GM23338 (cell line): ENCODE data around the gene HOXB4. TPM values are rescaled to one million over a fixed set of nuclear protein-coding genes. Genes with fewer than 3 reads are reported as not detected.

Source experiments
- ATAC-seq: fragments of 200-7000 bp; cut with Tn5 transposase; 3 replicates; pipeline ENCODE4 v1.9.1; 2020
- DNase-seq: peaks from one replicate; pipeline ENCODE4 v3.0.0-alpha.2; 2015; ENCODE audit warnings: low spot score
- H2AFZ ChIP-seq: fragments of 200-600 bp; sonication (generic); 2 replicates; pipeline ENCODE4 v1.8.0; 2016; ENCODE audit warnings: antibody characterized with exemption, mild to moderate bottlenecking, moderate library complexity
- H3F3A ChIP-seq: fragments of 200-600 bp; sonication (generic); replicated peaks from 2 replicates; pipeline ENCODE4 v1.8.0; 2017; ENCODE audit warnings: antibody characterized with exemption, mixed run types, low read depth
- H3K27ac ChIP-seq: fragments of 200-600 bp; sonication (generic); 2 replicates; pipeline ENCODE4 v1.6.1; 2016; ENCODE audit warnings: low read depth
- H3K27me3 ChIP-seq: fragments of 200-600 bp; sonication (generic); 2 replicates; pipeline ENCODE4 v1.8.0; 2016; ENCODE audit warnings: mild to moderate bottlenecking, mixed run types, moderate library complexity; ENCODE audit not compliant: insufficient read depth
- H3K36me3 ChIP-seq: fragments of 200-600 bp; sonication (generic); 2 replicates; pipeline ENCODE4 v1.8.0; 2016; ENCODE audit warnings: mild to moderate bottlenecking; ENCODE audit not compliant: insufficient read depth
- H3K4me1 ChIP-seq: fragments of 200-600 bp; sonication (generic); 2 replicates; pipeline ENCODE4 v1.8.0; 2016; ENCODE audit warnings: mild to moderate bottlenecking, moderate library complexity; ENCODE audit not compliant: insufficient read depth
- H3K4me2 ChIP-seq: fragments of 200-600 bp; sonication (generic); 2 replicates; pipeline ENCODE4 v1.7.1; 2017; ENCODE audit warnings: mixed run types
- H3K4me3 ChIP-seq: fragments of 200-600 bp; sonication (generic); 2 replicates; pipeline ENCODE4 v1.6.1; 2016; ENCODE audit warnings: mixed run types
- H3K79me2 ChIP-seq: fragments of 200-600 bp; sonication (generic); replicated peaks from 2 replicates; pipeline ENCODE4 v1.8.0; 2017; ENCODE audit warnings: mild to moderate bottlenecking; ENCODE audit not compliant: insufficient read depth
- H3K9me2 ChIP-seq: fragments of 200-600 bp; sonication (generic); 2 replicates; pipeline ENCODE4 v1.8.0; 2017; ENCODE audit not compliant: insufficient read depth
- H4K20me1 ChIP-seq: fragments of 200-600 bp; sonication (generic); replicated peaks from 2 replicates; pipeline ENCODE4 v1.8.0; 2017; ENCODE audit warnings: mild to moderate bottlenecking; ENCODE audit not compliant: insufficient read depth
- H3K27ac Mint-ChIP-seq: 2 replicates; pipeline ENCODE4 v1.8.0; 2020; ENCODE audit warnings: inconsistent platforms, mild to moderate bottlenecking, moderate library complexity, mixed read lengths
- H3K27me3 Mint-ChIP-seq: 3 replicates; pipeline ENCODE4 v1.8.0; 2022; ENCODE audit warnings: low read depth, mild to moderate bottlenecking, moderate library complexity, mixed read lengths, inconsistent platforms; ENCODE audit not compliant: insufficient read depth, poor library complexity
- H3K36me3 Mint-ChIP-seq: 3 replicates; pipeline ENCODE4 v1.8.0; 2021; ENCODE audit warnings: low read depth, mild to moderate bottlenecking, inconsistent platforms, moderate library complexity, mixed read lengths
- H3K4me1 Mint-ChIP-seq: 3 replicates; pipeline ENCODE4 v1.8.0; 2020; ENCODE audit warnings: mild to moderate bottlenecking, inconsistent platforms, mixed read lengths
- H3K4me3 Mint-ChIP-seq: 3 replicates; pipeline ENCODE4 v1.8.0; 2021; ENCODE audit warnings: moderate library complexity, mild to moderate bottlenecking, inconsistent platforms, mixed read lengths
- H3K9me3 Mint-ChIP-seq: 3 replicates; pipeline ENCODE4 v1.8.0; 2020; ENCODE audit warnings: moderate library complexity, mild to moderate bottlenecking, inconsistent platforms, mixed read lengths
- CREB1 ChIP-seq: fragments of 250-450 bp; sonication (Bioruptor Pico); IDR thresholded peaks from 2 replicates; pipeline ENCODE4 v1.5.0; 2020; ENCODE audit warnings: low read depth, mild to moderate bottlenecking, moderate library complexity
- ETS1 ChIP-seq: IDR thresholded peaks from 2 replicates; pipeline ENCODE4 v1.6.1; 2016; ENCODE audit warnings: antibody characterized with exemption
- EZH2 ChIP-seq: fragments of 200-600 bp; sonication (generic); IDR thresholded peaks from one replicate; pipeline ENCODE4 v1.8.0; 2017; ENCODE audit warnings: antibody characterized with exemption, mild to moderate bottlenecking, low read depth; ENCODE audit not compliant: unreplicated experiment
- EZH2phosphoT487 ChIP-seq: fragments of 200-600 bp; sonication (generic); IDR thresholded peaks from one replicate; pipeline ENCODE4 v1.8.1; 2018; ENCODE audit warnings: antibody characterized with exemption; ENCODE audit not compliant: unreplicated experiment
- JUNB ChIP-seq: IDR thresholded peaks from one replicate; pipeline ENCODE4 v1.6.1; 2016; ENCODE audit warnings: antibody characterized with exemption; ENCODE audit not compliant: unreplicated experiment
- POLR2AphosphoS5 ChIP-seq: IDR thresholded peaks from 2 replicates; pipeline ENCODE4 v1.6.1; 2016; ENCODE audit warnings: antibody characterized with exemption, low read depth
- ZNF462 ChIP-seq: fragments of 250-450 bp; sonication (Bioruptor Pico); IDR thresholded peaks from 2 replicates; pipeline ENCODE4 v1.5.0; 2020; ENCODE audit warnings: mild to moderate bottlenecking, moderate library complexity
- polyA plus RNA-seq: library from polyadenylated mRNA; unstranded; fragments of >200 nt; fragmentation: Nextera tagmentation; extraction: Ambion mirVana; gene quantifications from 2 replicates; pipeline ENCODE4 v1.2.1, GENCODE V29; 2016
- total RNA-seq: library from RNA; depleted of rRNA; stranded (reverse); fragments of >200 nt; shearing (Covaris generic); gene quantifications from 2 replicates; pipeline ENCODE4 v1.2.3, GENCODE V29; 2014

The HOXB4 gene
- total and polyA plus RNA-seq, 2 experiments from 2014 or later = not detected

GRCh38 chr17:48542698-48543106 lies 35.4 kb downstream of the HOXB4 start:
- H4K20me1 ChIP-seq = peaks cover 15% of the 10 kb centered on the region
- H3K9me2 ChIP-seq = no peaks in the 10 kb centered on the region
- Mint-ChIP-seq H3K27ac (no peak overlapping the region), H3K4me3 (peak overlapping the region; percentile 57), H3K27me3 (peaks cover 92% of the 10 kb centered on the region), H3K36me3 (peaks cover 4% of the 10 kb centered on the region; the same call in 1 of the 3 replicates), H3K4me1 (peaks cover 58% of the 10 kb centered on the region), H3K9me3 (peaks cover 3% of the 10 kb centered on the region; the same call in 2 of the 3 replicates)
- peak overlapping the region; percentile 78; the same call in 1 of the 2 replicates for H2AFZ ChIP-seq
- H3K36me3 ChIP-seq = no peaks in the 10 kb centered on the region; the same call in 1 of the 2 replicates
- no peak overlapping the region for H3K27ac ChIP-seq
- peaks cover 70% of the 10 kb centered on the region for H3K4me1 ChIP-seq
- no peaks in the 10 kb centered on the region for H3K79me2 ChIP-seq
- no peak for ATAC-seq
- peak overlapping the region; percentile 94 for H3K4me2 ChIP-seq
- H3K27me3 ChIP-seq = peaks cover 100% of the 10 kb centered on the region
- peak; percentile 99 for TF ChIP-seq EZH2
- no peak for TF ChIP-seq JUNB
- H3F3A ChIP-seq = peaks cover 28% of the 10 kb centered on the region
- peak overlapping the region; percentile 47 for H3K4me3 ChIP-seq
- no peak for DNase-seq

- no peak; the same call in 2 of the 3 replicates for ATAC-seq
- TF ChIP-seq ETS1 (no peak), EZH2phosphoT487 (peak; percentile 78), POLR2AphosphoS5 (no peak), EZH2 (peak; percentile 90)
- Histone ChIP-seq H3K36me3 (no peaks in the 10 kb centered on the region; the same call in 1 of the 2 replicates), H3F3A (peaks cover 27% of the 10 kb centered on the region), H3K79me2 (no peaks in the 10 kb centered on the region), H4K20me1 (peaks cover 12% of the 10 kb centered on the region), H2AFZ (peak overlapping the region; percentile 97), H3K27me3 (peaks cover 100% of the 10 kb centered on the region), H3K4me2 (peak overlapping the region; percentile 94), H3K4me3 (peak overlapping the region; percentile 73), H3K9me2 (no peaks in the 10 kb centered on the region), H3K27ac (no peak overlapping the region), H3K4me1 (peaks cover 69% of the 10 kb centered on the region)
- Mint-ChIP-seq H3K9me3 (peaks cover 3% of the 10 kb centered on the region; the same call in 2 of the 3 replicates), H3K36me3 (peaks cover 4% of the 10 kb centered on the region; the same call in 1 of the 3 replicates), H3K4me1 (peaks cover 53% of the 10 kb centered on the region), H3K27me3 (peaks cover 92% of the 10 kb centered on the region), H3K4me3 (peak overlapping the region; percentile 70), H3K27ac (no peak overlapping the region)
- peak; percentile 35 for DNase-seq
Observed at GRCh38 chr17:48542114-48542656, 36.0 kb downstream of the HOXB4 start.

- Histone ChIP-seq H3K27me3 (peaks cover 99% of the 10 kb centered on the region), H3K4me3 (peak overlapping the region; percentile 73), H3K27ac (no peak overlapping the region), H3K4me1 (peaks cover 64% of the 10 kb centered on the region), H3K79me2 (no peaks in the 10 kb centered on the region), H2AFZ (peak overlapping the region; percentile 97), H4K20me1 (peaks cover 12% of the 10 kb centered on the region), H3F3A (peaks cover 27% of the 10 kb centered on the region), H3K36me3 (no peaks in the 10 kb centered on the region; the same call in 1 of the 2 replicates), H3K4me2 (peak overlapping the region; percentile 94), H3K9me2 (no peaks in the 10 kb centered on the region)
- peaks cover 3% of the 10 kb centered on the region; the same call in 2 of the 3 replicates for H3K9me3 Mint-ChIP-seq
- peaks cover 88% of the 10 kb centered on the region for H3K27me3 Mint-ChIP-seq
- H3K36me3 Mint-ChIP-seq = peaks cover 4% of the 10 kb centered on the region; the same call in 1 of the 3 replicates
- peak overlapping the region; percentile 70 for H3K4me3 Mint-ChIP-seq
- H3K27ac Mint-ChIP-seq = no peak overlapping the region
- peaks cover 49% of the 10 kb centered on the region for H3K4me1 Mint-ChIP-seq
- ATAC-seq (peak; percentile 6), DNase-seq (peak; percentile 59)
- peak; percentile 0 for TF ChIP-seq EZH2
- TF ChIP-seq CREB1 (CRISPR knock-in tag) = no peak
- TF ChIP-seq ZNF462 = no peak
- no peak for TF ChIP-seq POLR2AphosphoS5
Observed at GRCh38 chr17:48541577-48542113, 36.5 kb downstream of the HOXB4 start.
